Panc1 (cell line): ENCODE measurements around the gene VIT. TPM values are rescaled to one million over a fixed set of nuclear protein-coding genes. Genes with fewer than 3 reads are reported as not detected.

Experiments used
- ATAC-seq: fragments of 200-7000 bp; cut with Tn5 transposase; 2 replicates; pipeline ENCODE4 v1.9.1; 2020; ENCODE audit warnings: mild to moderate bottlenecking, moderate library complexity
- BruUV-seq: library from RNA; stranded (reverse); fragments of 400-500 nt; replicated peaks from 2 replicates; lab custom pipeline; 2021; lab: Mats Ljungman, UMichigan
- CTCF ChIA-PET: fragments of 300-600 bp; sonication (Branson Sonifier 250); formaldehyde crosslinking; loops from one replicate; lab custom pipeline; 2022; ENCODE audit warnings: antibody characterized with exemption; lab: Charles Lee
- POLR2A ChIA-PET: fragments of 300-600 bp; sonication (Branson Sonifier 250); formaldehyde crosslinking; loops from one replicate; lab custom pipeline; 2022; ENCODE audit warnings: antibody characterized with exemption; lab: Charles Lee
- DNase-seq: peaks from one replicate; pipeline ENCODE4 v3.0.0-alpha.2; 2010; ENCODE audit warnings: low read depth, low spot score
- H3K27ac ChIP-seq: 2 replicates; pipeline ENCODE4 v1.5.1; 2011; ENCODE audit warnings: mild to moderate bottlenecking, low read length, inconsistent platforms
- H3K27me3 ChIP-seq: fragments of 200-500 bp; sonication (Bioruptor generic); 2 replicates; pipeline ENCODE4 v1.6.0; 2014; ENCODE audit warnings: low read length, inconsistent platforms; ENCODE audit not compliant: control insufficient read depth, insufficient read depth
- H3K36me3 ChIP-seq: fragments of 200-500 bp; sonication (Bioruptor generic); 2 replicates; pipeline ENCODE4 v1.5.1; 2014; ENCODE audit warnings: inconsistent platforms, mild to moderate bottlenecking, low read length, moderate library complexity; ENCODE audit not compliant: control insufficient read depth, insufficient read depth
- H3K4me1 ChIP-seq: 2 replicates; pipeline ENCODE4 v1.5.1; 2011; ENCODE audit warnings: inconsistent platforms, mild to moderate bottlenecking, low read length, moderate library complexity; ENCODE audit not compliant: control insufficient read depth, insufficient read depth
- H3K4me3 ChIP-seq, 2 experiments: 2 replicates each; pipeline ENCODE4 v1.5.1; 2011 to 2012; ENCODE audit warnings: low read depth in 2 of 2, low read length in 2 of 2, mild to moderate bottlenecking in 2 of 2, inconsistent platforms in 1 of 2, moderate library complexity in 1 of 2
- H3K9me3 ChIP-seq: fragments of 200-500 bp; sonication (Bioruptor generic); 2 replicates; pipeline ENCODE4 v1.5.1; 2014; ENCODE audit warnings: low read depth, mild to moderate bottlenecking, inconsistent platforms, low read length, moderate library complexity; ENCODE audit not compliant: control insufficient read depth, insufficient read depth
- CTCF ChIP-seq: fragments of 450-650 bp; IDR thresholded peaks from 2 replicates; pipeline ENCODE4 v1.5.1; 2017; ENCODE audit warnings: mild to moderate bottlenecking
- POLR2AphosphoS5 ChIP-seq: IDR thresholded peaks from 2 replicates; pipeline ENCODE4 v1.6.1; 2012; ENCODE audit warnings: mild to moderate bottlenecking, low read depth, low read length, moderate library complexity
- REST ChIP-seq, 2 experiments: IDR thresholded peaks; 2 replicates each; pipeline ENCODE4 v1.6.1; 2011 to 2012; ENCODE audit warnings: low read depth in 2 of 2, control low read depth in 1 of 2, low read length in 1 of 2, mild to moderate bottlenecking in 1 of 2, moderate library complexity in 1 of 2; ENCODE audit not compliant: insufficient read depth in 1 of 2
- SIN3A ChIP-seq: IDR thresholded peaks from 2 replicates; pipeline ENCODE4 v1.6.1; 2012; ENCODE audit warnings: low read depth, mild to moderate bottlenecking, low read length, moderate library complexity, borderline replicate concordance; ENCODE audit not compliant: insufficient read depth
- TCF7L2 ChIP-seq: IDR thresholded peaks from 2 replicates; pipeline ENCODE4 v1.6.1; 2011; ENCODE audit warnings: mild to moderate bottlenecking, low read depth, low read length, inconsistent platforms
- in situ Hi-C: cut with HindIII; loops from 2 replicates; pipeline ENCODE4 v1.10.0; 2016; ENCODE audit warnings: low sequenced_read_pairs, low pct_unique_long_range_greater_than_20kb
- intact Hi-C: fragments of 100-400 bp; cut with micrococcal nuclease; formaldehyde crosslinking; loops from one replicate; pipeline ENCODE4 v1.10.0; 2022; ENCODE audit not compliant: unreplicated experiment
- total RNA-seq: library from RNA; stranded (reverse); gene quantifications from one replicate; pipeline ENCODE4 v1.2.1, GENCODE V29; 2021; ENCODE audit not compliant: unreplicated experiment

Gene VIT
- total RNA-seq, 1 experiment from 2014 or later: 0.77 TPM

GRCh38 chr2:36789181-36789804 is 92.8 kb downstream of the VIT start:
- Histone ChIP-seq H3K36me3 (no peaks in the 10 kb centered on the region), H3K27me3 (no peaks in the 10 kb centered on the region; the same call in 1 of the 2 replicates), H3K9me3 (no peaks in the 10 kb centered on the region), H3K4me3 (no peak overlapping the region), H3K27ac (no peak overlapping the region), H3K4me1 (no peaks in the 10 kb centered on the region; the same call in 1 of the 2 replicates)
- ATAC-seq: no peak
- in situ Hi-C loops (no loop called here), intact Hi-C loops (loop anchor here (10.0 kb wide), 2 partner anchors 224 to 914 kb away; no protein-coding TSS in a partner anchor)
- ChIA-PET CTCF (no interaction called here), POLR2A (no interaction called here)
- no peak for DNase-seq
- TF ChIP-seq CTCF (no peak), TCF7L2 (no peak), SIN3A (no peak), POLR2AphosphoS5 (no peak), REST (IDR thresholded peaks at IDR 0.05; ENCODE audit: insufficient read depth in 1 of 2, low read depth in 2 of 2, low read length in 1 of 2) (no peak)
- no TSS peak for BruUV-seq

- DNase-seq: no peak
- Histone ChIP-seq H3K9me3 (no peaks in the 10 kb centered on the region), H3K27me3 (no peaks in the 10 kb centered on the region; the same call in 1 of the 2 replicates), H3K27ac (no peak overlapping the region), H3K4me3 (no peak overlapping the region), H3K36me3 (no peaks in the 10 kb centered on the region), H3K4me1 (no peaks in the 10 kb centered on the region)
- no peak for ATAC-seq
- ChIA-PET CTCF (interaction anchor here (1.8 kb wide), 1 partner anchor 8 kb away, joined by 6 read pairs; no protein-coding TSS in a partner anchor), POLR2A (interaction anchor here (0.7 kb wide), 1 partner anchor 109 kb away, joined by 3 read pairs; no protein-coding TSS in a partner anchor)
- TF ChIP-seq TCF7L2 (no peak), REST (IDR thresholded peaks at IDR 0.05; ENCODE audit: insufficient read depth in 1 of 2, low read depth in 2 of 2, low read length in 1 of 2) (no peak), SIN3A (no peak), CTCF (no peak), POLR2AphosphoS5 (no peak)
- intact Hi-C loops: no loop called here
- in situ Hi-C loops: no loop called here
- BruUV-seq: no TSS peak
These were observed 96.4 kb downstream of the VIT start for GRCh38 chr2:36792951-36793350.
